ENCODE data around the gene PDE4D.

- TF ChIP-seq CTCF (IDR thresholded peaks at IDR 0.05), result no peak
- TF ChIP-seq POLR2A (IDR thresholded peaks at IDR 0.05), result no peak
Observed at GRCh38 chr5:59685191-59685530, 208.4 kb downstream of the PDE4D start.
